ENCODE measurements around the gene CAMTA1. TPM values are rescaled to one million over a fixed set of nuclear protein-coding genes. Genes with fewer than 3 reads are reported as not detected.
"Not testable (repeated sequence)": the region's sequence is repeated elsewhere in the genome, so short reads cannot be mapped to it uniquely, and the experiment has no call there.

The CAMTA1 gene
- polyA plus RNA-seq, 4 donors: 89.3 to 98.2 (median 92.9) TPM

DNA sequence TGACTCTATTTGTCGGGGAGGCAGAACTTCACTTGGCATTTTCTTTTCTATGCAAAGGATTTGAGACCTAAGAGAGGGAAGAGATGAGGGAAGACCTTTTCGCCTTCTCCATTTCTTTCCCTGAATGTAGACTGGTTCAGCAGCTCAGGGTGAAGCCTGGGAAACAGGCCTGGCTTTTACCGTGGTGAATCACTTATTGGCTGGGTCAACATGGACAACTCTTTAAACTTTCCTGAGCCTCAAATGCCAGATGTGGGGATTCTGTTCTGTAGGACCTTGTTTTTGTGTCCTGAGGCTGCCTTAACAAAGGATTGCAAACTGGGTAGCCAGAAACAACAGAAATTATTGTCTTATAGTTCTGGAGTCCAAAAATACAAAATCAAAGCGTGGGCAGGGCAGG lies 530.1 kb downstream of the CAMTA1 start:
- no peak for DNase-seq (ENCODE audit: low read depth in 4 of 4, low spot score in 3 of 4)

DNA sequence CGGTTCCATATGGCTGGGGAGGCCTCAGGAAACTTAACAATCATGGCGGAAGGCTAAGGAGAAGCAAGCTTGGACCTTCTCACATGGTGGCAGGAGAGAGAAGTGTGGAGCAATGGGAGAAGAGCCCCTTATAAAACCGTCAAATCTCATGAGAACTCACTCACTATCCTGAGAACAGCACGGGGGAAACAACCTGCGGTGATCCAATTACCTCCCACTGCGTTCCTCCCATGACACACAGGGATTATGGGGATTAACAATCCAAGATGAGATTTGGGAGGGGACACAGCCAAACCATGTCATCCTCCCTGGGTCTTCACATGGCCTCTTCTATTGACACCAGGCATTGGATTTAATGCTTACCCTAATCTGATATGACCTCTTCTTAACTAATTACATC lies 530.7 kb downstream of the CAMTA1 start:
- no peak for DNase-seq (ENCODE audit: low read depth in 4 of 4, low spot score in 3 of 4)

DNA sequence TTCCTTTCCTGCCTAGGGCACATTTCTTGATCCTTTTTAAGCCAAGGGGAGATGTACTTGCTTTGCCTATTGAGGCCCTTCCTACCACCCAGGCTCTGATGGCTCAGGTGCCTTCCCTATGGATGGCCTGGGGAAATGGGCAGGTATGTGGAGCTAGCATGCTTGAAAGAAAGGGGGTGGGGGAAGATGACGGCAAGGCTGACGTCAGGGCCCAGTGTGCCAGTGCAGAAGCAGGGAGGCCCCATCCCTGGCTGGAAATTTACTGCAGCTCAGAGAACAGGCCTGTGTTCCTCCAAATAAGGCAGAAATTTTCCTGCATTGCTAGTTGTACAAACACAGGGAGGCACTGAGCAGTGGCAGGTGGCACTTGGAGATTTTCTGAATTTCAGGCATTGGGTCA lies 532.6 kb downstream of the CAMTA1 start:
- no peak for DNase-seq (ENCODE audit: low read depth in 4 of 4, low spot score in 3 of 4)

DNA sequence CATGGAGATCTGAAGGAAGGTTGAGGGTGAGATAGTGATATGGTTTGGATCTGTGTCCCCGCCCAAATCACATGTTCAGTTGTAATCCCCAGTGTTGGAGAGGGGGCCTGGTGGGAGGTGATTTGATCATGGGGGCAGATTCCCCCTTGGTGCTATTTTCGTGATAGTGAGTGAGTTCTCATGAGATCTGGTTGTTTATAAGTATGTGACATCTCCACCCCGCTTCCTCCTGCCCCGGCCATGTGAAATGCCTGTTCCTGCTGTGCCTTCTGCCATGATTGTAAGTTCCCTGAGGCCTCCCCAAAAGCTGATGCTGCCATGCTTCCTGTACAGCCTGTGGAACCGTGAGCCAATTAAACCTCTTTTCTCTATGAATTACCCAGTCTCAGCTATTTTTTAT lies 533.9 kb downstream of the CAMTA1 start:
- DNase-seq (ENCODE audit: low read depth in 4 of 4, low spot score in 3 of 4): no peak

DNA sequence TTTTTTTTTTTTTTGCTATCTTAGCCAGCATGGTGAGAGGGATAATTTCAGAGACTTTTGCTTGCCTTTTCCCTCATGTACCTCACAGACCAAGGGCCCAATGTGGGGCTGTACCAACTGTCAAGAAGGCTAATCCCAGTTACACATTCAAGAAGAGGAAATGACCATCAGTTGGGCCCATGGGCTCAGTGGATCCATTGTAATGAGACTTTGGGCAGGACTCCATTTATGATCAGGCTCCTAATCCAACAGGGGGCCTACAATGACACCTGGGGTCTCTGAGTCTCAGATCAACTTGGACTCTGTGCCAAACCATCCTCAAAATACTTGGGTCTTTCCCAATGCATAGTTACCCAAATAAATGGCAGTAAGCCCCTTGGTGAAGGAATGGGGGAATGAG lies 535.4 kb downstream of the CAMTA1 start:
- DNase-seq (ENCODE audit: low read depth in 4 of 4, low spot score in 3 of 4): no peak

DNA sequence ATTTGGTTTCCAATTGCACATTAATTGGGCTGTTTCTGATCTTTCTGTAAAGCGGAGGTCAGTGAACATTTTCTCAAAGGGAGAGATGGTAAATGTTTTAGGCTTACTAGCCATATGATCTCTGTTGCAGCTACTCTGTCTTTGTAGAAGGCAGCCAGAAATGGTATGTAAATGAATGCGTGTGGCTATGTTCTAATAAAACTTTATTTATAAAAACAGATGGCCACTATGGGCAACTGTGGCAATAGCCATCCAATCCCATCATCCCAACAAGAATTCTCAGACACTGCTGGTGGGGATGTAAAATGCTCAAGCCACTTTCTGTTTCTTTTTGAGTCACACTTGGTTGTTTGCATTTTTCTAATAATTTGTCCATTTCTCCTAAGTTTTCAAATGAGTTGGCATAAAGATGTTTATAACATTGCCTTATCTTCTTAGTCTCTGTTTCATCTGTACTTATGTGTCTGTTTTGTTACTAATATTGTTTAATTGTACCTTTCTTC lies 537.1 kb downstream of the CAMTA1 start:
- DNase-seq (ENCODE audit: low read depth in 4 of 4, low spot score in 3 of 4): no peak

DNA sequence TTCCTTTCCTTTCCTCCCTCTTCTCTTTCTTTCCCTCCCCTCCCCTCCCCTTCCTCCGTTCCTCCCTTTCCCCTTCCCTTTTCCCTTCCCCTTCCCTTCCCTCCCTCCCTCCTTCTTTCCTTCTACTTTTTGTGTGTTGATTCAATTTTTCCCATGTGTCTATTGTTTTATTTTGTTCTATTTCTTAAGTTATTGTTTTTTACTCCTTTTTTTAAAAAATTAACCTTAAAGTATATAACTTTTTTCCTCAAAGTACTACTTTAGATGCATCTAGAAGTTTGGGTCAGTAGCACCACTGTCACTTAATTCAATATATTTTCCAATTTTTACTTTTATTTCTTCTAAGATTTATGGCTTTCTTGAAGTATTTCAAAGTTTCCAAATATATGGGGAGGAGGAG lies 537.7 kb downstream of the CAMTA1 start:
- DNase-seq (ENCODE audit: low read depth in 4 of 4, low spot score in 3 of 4): no peak

DNA sequence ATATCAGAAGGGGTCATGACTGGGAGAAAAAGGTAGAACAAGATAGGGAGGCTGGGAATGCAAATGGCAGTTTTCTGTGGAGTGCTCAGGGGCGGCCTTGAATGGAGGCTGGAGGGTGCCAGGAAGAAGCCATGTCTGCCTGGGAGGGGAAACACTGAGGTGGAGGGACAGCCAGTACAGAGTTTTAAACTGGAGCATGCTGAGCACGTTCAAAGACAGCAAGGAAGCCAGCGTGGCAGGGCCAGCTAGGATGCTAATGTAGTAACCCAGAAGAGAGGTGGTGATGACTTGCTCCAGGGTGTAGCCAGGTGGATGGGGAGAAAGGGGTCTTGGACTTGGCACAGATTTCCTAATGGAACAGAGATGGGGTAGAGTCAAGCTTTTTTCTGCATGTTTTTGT lies 540.0 kb downstream of the CAMTA1 start:
- no peak for DNase-seq (ENCODE audit: low read depth in 4 of 4, low spot score in 3 of 4)

DNA sequence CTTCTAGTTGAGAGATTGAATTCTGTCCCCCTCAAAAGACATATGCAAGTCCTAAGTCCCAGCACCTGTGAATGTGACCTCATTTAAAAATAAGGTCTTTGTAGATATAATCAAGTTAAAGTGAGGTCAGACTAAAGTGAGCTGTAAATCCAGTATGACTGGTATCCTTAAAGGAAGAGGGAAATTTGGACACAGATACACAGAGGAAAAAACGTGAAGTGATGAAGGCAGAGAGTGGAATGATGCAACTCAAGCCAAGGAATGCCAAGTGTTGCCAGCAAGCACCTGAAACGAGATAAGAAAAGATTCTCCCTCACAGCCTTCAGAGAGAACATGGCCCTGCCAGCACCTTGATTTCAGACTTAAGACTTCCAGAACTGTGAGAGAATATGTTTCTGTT lies 541.1 kb downstream of the CAMTA1 start:
- DNase-seq (ENCODE audit: low read depth in 4 of 4, low spot score in 3 of 4): no peak

DNA sequence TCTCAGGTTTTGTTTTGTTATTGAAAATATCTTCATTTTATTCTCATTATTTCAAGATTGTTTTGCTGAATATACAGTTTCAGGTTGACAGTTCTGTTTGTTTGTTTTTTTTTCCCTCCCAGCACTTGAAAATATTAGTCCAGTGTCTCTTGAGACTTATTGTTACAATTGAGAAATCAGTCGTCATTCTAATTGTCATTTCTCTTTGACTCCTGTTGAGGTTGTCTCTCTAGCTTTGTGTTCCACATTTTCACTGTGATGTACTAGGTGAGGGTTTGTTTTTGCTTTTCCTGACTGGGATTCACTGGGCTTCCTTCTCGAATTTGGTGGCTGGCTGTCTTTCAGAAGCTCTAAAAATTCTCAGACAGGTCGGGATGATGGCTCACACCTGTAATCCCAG lies 542.6 kb downstream of the CAMTA1 start:
- DNase-seq (ENCODE audit: low read depth in 4 of 4, low spot score in 3 of 4): no peak

DNA sequence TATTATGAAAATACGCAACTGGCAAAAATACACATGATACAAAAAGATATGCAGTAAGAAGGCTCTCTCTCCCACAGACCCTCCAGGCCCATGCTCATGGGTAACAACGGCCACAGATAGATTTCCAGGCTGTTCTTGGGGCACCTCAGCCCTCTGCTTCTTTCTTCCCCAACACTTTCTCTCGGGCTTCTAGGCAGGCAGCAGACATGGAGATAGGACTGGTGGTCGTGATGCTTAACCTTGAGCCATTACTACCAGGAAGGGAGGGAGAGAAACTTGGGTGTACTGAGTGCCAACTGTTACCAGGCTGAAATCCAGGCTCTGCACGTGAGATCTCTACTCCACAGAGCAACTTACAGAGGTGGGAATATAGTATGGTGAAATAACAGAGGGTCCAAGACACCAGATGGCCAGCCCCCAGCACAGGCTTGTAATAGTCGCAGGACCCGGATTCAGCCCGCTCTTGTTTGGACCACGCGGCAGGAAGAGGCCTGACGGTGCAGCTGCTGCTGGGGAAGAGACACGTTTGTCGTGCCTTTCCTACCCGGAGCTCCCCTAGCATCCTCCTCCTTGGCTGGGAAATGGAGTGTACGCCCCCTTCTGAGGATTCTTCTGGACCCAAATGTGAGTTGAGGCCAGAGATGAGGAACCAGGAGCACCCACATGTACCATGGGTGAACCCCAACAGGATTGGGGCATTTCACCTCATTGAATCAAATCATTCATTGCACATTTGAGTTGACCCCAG lies 544.8 kb downstream of the CAMTA1 start:
- DNase-seq (ENCODE audit: low read depth in 4 of 4, low spot score in 3 of 4): no peak

DNA sequence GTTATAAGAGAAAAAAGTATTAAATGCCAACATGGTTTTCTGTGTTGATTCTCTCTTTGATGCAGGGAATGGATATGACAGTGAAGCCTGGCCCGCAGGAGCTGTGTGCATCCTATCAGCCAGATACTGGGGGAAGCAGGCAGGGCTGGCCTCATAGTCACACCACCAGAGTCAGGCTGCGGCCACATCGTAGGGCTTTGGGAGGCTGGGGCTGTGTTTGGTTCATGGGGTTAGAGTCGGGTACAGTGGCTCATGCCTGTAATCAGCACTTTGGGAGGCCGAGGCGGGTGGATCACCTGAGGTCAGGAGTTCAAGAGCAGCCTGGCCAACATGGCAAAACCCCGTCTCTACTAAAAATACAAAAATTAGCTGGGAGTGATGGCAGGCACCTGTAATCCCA lies 545.5 kb downstream of the CAMTA1 start:
- not testable (repeated sequence) for DNase-seq (ENCODE audit: low read depth in 4 of 4, low spot score in 3 of 4)

DNA sequence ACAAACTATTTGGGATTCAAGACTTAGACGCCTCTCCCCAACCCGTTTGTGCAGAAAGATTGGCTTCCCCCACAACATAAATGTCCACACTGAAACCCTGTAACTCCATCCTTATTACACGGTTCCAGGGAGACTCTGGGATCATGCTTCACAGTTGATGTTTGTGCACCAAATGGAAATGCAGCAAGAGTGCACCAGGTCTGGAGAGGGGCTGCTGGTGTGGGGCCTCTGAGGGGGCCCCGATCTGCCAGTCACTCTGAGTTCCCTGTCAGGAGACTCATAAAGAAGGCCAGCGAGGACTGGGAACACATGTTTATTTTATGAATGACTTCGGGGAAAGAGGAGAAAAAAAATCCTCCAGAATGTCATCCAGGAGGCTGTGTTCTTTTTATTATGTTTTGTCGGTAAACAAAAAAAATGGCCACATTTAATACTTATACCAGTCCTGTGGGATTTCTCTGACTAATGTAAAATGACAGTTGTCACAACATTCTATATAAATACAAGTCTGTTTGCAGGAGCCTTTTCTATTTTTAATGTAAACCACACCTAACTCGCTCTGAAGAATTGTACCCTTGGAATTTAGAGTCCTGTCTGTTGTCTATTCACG lies 546.8 kb downstream of the CAMTA1 start:
- no peak for DNase-seq (ENCODE audit: low read depth in 4 of 4, low spot score in 3 of 4)

DNA sequence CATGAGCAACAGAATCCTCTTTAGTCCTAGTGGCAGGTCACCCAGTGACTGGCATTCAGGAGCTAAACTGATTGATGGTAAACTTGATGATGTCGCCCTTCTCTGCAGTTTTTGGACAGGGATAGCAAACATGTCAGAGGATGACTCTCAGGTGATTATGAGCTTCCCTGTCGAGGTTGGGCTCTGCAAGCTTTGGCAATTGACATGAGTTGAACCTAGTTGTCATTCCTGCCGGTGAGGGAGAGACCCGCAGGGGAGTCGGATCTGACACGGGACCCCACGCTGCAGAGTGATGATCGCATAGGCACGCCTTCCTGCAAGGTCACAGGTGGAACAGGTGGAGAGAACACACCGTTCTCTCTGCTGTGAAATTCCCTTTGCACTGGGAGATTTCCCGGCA lies 547.8 kb downstream of the CAMTA1 start:
- DNase-seq (ENCODE audit: low read depth in 4 of 4, low spot score in 3 of 4): no peak

DNA sequence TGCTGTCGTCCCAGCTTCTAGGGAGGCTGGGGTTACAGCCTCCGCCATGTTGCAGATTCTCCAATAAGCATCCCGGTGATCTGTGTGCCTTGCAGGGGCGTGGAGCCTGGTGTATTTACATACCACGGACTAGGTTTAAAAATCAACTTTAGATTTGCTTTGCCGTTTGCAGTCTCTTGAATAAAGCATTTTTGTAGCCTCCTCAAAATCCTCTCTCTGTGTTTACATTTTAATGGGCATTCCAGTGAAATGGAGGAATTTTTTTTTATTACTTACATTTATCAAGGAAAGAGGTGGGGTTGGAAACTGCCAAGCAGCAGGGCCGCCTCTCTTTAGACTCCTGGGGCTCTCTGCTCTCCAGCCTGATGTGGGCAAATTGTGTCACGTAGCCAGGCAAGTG lies 548.4 kb downstream of the CAMTA1 start:
- DNase-seq (ENCODE audit: low read depth in 4 of 4, low spot score in 3 of 4): no peak

DNA sequence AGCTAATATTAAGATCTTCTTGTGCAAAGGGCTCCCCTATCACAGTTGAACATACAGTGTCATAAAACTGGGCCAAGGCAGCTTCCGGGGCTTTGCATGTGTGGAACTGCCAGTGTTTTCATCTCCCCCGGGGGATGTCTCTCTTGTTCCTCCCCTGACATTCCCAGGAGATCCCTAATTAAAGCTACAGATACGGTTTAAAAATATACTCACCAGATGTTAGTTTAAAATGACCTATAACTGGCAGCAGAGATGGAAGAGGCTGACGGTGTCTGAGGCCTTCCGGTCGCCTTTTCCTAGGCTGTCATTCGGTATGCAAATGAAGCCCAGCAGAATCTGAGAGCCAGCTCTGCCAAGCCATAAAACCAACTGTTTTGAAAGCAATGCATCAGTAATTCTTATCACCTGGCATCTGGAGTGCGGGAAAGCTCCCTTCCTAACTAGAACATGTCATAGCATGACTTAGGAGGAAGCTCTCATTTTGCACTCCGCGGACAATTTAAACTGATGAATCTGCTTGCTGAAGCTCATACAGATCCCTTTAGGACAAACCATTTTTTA lies 549.3 kb downstream of the CAMTA1 start:
- peak in 2 of 4 donors; percentile 17 to 43 for DNase-seq (ENCODE audit: low read depth in 4 of 4, low spot score in 3 of 4)

DNA sequence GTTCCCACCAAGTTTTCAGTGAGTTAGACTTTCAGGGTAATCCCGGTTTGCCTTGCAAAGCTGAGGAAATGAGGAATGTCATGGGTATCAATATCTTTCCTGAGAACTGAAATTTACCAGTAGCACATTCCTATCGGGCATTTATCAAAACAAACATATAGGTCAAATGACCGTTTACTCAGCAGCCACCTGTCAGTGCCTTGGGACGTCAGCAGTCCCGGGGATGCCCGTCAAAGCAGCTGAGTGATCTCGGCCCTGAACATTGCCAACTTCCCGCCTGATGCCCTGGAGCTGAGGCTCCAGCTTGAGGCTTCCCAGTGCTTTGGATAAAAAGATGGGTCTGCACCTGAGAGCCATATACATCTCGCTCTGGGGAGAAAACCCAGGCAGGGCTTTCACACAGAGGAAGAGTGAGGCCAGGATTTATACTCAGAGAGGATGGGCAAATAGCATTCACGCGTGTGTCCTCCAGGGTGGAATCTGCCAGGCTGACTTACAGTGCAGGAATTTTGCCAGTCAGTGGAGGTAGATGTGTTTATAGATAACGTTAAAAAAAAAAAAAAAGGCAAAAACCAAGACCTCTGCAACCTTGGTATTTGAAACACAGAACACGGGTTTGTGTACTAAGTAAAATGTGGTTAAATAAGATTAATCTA lies 550.1 kb downstream of the CAMTA1 start:
- no peak for DNase-seq (ENCODE audit: low read depth in 4 of 4, low spot score in 3 of 4)

DNA sequence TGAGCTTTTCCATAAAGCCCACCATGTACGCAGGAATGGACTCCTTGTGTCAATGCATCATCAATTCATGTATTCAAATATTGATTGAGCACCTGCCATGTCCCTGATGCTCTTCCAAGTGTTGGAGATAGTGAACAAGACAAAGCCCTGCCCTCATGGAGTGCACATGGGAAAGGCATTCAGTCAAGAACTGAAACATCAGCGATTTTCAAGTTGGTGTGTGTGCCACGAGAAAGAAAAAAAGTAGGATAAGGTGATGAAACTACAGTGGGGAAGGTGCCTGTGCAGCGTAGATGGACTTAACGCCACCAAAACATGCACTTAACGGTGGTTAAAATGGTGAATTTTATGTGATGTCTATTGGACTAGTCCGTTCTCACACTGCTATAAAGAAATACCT lies 553.2 kb downstream of the CAMTA1 start:
- DNase-seq (ENCODE audit: low read depth in 4 of 4, low spot score in 3 of 4): no peak

DNA sequence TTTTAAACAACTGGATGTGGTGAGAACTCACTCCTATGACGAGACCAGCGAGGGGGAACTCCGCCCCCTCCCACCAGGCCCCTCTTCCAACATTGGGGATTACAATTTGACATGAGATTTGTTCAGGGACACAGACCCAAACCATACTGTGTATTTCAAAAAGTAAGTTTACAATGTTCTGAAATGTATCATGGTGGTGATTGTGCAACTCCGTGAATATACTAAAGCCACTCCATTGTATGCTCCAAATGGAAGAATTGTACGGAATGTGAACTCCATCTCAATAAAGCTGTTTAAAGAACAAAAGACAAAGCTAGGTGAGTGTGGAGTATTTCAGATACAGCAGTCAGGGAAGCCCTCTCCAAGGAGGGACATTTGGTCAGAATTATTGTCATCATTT lies 553.8 kb downstream of the CAMTA1 start:
- no peak for DNase-seq (ENCODE audit: low read depth in 4 of 4, low spot score in 3 of 4)

DNA sequence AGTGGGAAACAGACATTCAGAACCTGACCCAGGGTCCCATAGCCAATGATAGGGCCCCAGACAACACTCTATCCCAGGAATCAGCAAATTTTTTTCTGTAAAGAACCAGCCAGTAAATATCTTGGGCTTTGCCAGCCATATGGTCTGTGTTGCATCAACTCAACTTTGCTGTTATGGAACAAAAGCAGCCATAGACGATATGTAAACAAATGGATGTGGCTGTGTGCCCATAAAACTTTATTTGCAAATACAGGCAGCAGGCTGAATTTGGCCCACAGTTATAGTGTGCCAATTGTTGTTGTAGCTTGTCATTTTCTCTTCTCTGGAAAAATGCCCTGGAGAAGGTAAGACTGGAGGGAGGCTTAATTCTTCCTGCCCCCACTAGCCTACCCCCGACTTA lies 554.7 kb downstream of the CAMTA1 start:
- no peak for DNase-seq (ENCODE audit: low read depth in 4 of 4, low spot score in 3 of 4)

DNA sequence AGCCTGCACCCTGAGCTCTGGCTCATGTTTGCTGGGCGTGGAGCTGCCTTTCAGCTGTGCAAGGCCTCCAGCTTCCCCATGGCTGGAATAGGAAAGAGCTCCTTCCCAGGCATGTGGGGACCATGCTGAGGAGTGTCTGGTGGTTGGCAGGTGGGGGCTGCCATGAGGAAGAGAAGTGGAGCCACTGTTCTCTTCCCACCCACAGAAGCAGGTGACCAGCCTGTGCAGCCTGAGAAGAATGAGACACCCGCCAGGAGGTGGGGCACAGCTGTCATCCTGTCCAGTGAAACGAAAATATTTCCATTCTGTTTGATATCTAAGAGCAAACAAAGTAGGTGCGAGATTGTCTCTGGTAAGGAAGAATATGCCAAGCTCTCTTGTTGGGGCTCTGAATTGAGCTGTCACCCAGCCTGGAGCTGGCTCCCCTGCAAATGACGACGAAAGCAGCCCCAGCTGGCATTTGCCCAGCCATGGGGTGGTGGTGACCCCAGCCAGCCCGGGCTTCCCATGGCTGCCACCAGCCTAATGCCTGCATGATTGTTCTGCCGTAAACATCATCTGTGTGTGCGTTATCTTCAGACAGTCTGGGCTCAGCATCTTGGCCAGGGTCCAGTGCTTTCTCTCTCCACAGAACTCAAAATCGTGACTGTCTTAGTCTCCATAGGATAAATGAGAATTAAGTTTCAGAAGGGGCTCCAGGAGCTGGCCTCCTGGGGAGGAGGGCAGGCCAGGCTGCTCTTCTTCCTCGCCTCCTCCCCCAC lies 556.1 kb downstream of the CAMTA1 start:
- no peak for DNase-seq (ENCODE audit: low read depth in 4 of 4, low spot score in 3 of 4)

Measured in right renal pelvis (tissue), 4 donors.